K562 (cell line): ENCODE results near the gene URM1. TPM values are rescaled to one million over a fixed set of nuclear protein-coding genes. Genes with fewer than 3 reads are reported as not detected.

Experiments
- ATAC-seq: fragments of 200-7000 bp; cut with Tn5 transposase; 3 replicates; pipeline ENCODE4 v1.9.1; 2020; ENCODE audit warnings: moderate library complexity
- BruUV-seq: library from RNA; stranded (reverse); fragments of 400-500 nt; replicated peaks from 2 replicates; lab custom pipeline; 2021; lab: Mats Ljungman, UMichigan
- CTCF ChIA-PET: fragments of 300-600 bp; formaldehyde crosslinking; extraction: SDS; loops from one replicate; lab custom pipeline; 2021; ENCODE audit warnings: low intra/inter-chr PET ratio; lab: Yijun Ruan, JAX
- POLR2A ChIA-PET: fragments of 300-600, 350-650 bp; sonication (Branson Sonifier 250); formaldehyde crosslinking; extraction: SDS; loops from one replicate; lab custom pipeline; 2021; ENCODE audit warnings: antibody characterized with exemption, inconsistent platforms; lab: Yijun Ruan, JAX
- DNase-seq, 4 experiments: peaks; one replicate each; pipeline versions ENCODE4 v3.0.0 to v3.0.0-alpha.2; 2011 to 2018; ENCODE audit warnings: low spot score in 3 of 4, mixed read lengths in 3 of 4; ENCODE audit errors: extremely low read depth in 1 of 4
- FAIRE-seq: peaks from 2 replicates; lab custom pipeline; 2011; peaks lifted over from hg19 to GRCh38; lab: Jason Lieb, UNC
- H2AFZ ChIP-seq: 2 replicates; pipeline ENCODE4 v1.6.0; 2011; ENCODE audit warnings: low read depth, low read length, control low read depth, inconsistent platforms
- H3K27ac ChIP-seq: fragments of 200-600 bp; 3 replicates; pipeline ENCODE4 v1.8.0; 2011; ENCODE audit warnings: low read depth, mild to moderate bottlenecking, control low read depth, inconsistent platforms, low read length, moderate library complexity, mixed read lengths; ENCODE audit errors: extremely low read depth
- H3K27me3 ChIP-seq, 2 experiments: fragments of 300-600 bp in 1 of 2; 2 replicates in 1 of 2; 3 replicates in 1 of 2; pipeline versions ENCODE4 v1.6.0 to v1.8.0; 2011; ENCODE audit warnings: inconsistent platforms in 2 of 2, low read length in 2 of 2, mild to moderate bottlenecking in 1 of 2, mixed read lengths in 1 of 2, moderate library complexity in 1 of 2; ENCODE audit not compliant: control insufficient read depth in 2 of 2, insufficient read depth in 2 of 2
- H3K36me3 ChIP-seq: fragments of 300-600 bp; 3 replicates; pipeline ENCODE4 v1.8.0; 2011; ENCODE audit warnings: mild to moderate bottlenecking, low read length, inconsistent platforms; ENCODE audit not compliant: control insufficient read depth, insufficient read depth
- H3K4me1 ChIP-seq, 2 experiments: fragments of 200-600 bp in 1 of 2; replicated peaks in 1 of 2; 2 replicates in 1 of 2; 3 replicates in 1 of 2; pipeline versions ENCODE4 v1.5.1 to v1.8.0; 2011; ENCODE audit warnings: inconsistent platforms in 2 of 2, low read length in 2 of 2, mild to moderate bottlenecking in 1 of 2, mixed read lengths in 1 of 2, moderate library complexity in 1 of 2; ENCODE audit not compliant: control insufficient read depth in 2 of 2, insufficient read depth in 2 of 2
- H3K4me2 ChIP-seq: 2 replicates; pipeline ENCODE4 v1.6.1; 2011; ENCODE audit warnings: low read length, control low read depth, inconsistent platforms, mixed read lengths; ENCODE audit not compliant: insufficient read depth
- H3K4me3 ChIP-seq: fragments of 200-600 bp; sonication (generic), shearing (Covaris generic); 2 replicates; pipeline ENCODE4 v1.5.1; 2016; ENCODE audit warnings: control low read depth, inconsistent platforms
- H3K79me2 ChIP-seq: fragments of 200-600 bp; 3 replicates; pipeline ENCODE4 v1.8.0; 2011; ENCODE audit warnings: low read length, inconsistent platforms; ENCODE audit not compliant: control insufficient read depth, insufficient read depth
- H3K9ac ChIP-seq, 2 experiments: 2 replicates each; pipeline versions ENCODE4 v1.6.0 to v1.6.1; 2011; ENCODE audit warnings: low read depth in 2 of 2, low read length in 2 of 2, control low read depth in 1 of 2, inconsistent platforms in 1 of 2, mild to moderate bottlenecking in 1 of 2, mixed read lengths in 1 of 2; ENCODE audit not compliant: insufficient read depth in 1 of 2
- H3K9me1 ChIP-seq: one replicate; pipeline ENCODE4 v1.6.0; 2011; ENCODE audit warnings: inconsistent platforms, mild to moderate bottlenecking, low read length, moderate library complexity; ENCODE audit not compliant: control insufficient read depth, insufficient read depth
- H3K9me3 ChIP-seq: replicated peaks from 2 replicates; pipeline ENCODE4 v1.5.1; 2011; ENCODE audit warnings: low read depth, low read length, inconsistent platforms; ENCODE audit not compliant: control insufficient read depth, insufficient read depth
- H4K20me1 ChIP-seq: replicated peaks from 2 replicates; pipeline ENCODE4 v1.6.1; 2011; ENCODE audit warnings: low read length, inconsistent platforms, mixed read lengths; ENCODE audit not compliant: control insufficient read depth, insufficient read depth
- GABPA ChIP-seq: fragments of 200-800 bp; sonication (Bioruptor generic); conservative IDR thresholded peaks from 2 replicates; pipeline ENCODE4 v1.6.1; 2016; ENCODE audit warnings: low read depth, missing genetic modification characterization, missing compliant biosample characterization
- MAX ChIP-seq: sonication (generic); formaldehyde crosslinking; IDR thresholded peaks from 2 replicates; pipeline ENCODE4 v1.9.0; 2022; ENCODE audit warnings: mild to moderate bottlenecking, missing genetic modification reagents
- MBD1 ChIP-seq: fragments of 250-450 bp; sonication (Bioruptor Pico); IDR thresholded peaks from 2 replicates; pipeline ENCODE4 v1.8.0; 2022; ENCODE audit warnings: inconsistent platforms
- ZBTB33 ChIP-seq: sonication (generic); formaldehyde crosslinking; IDR thresholded peaks from 2 replicates; pipeline ENCODE4 v1.8.1; 2023; ENCODE audit warnings: mild to moderate bottlenecking, missing genetic modification reagents
- WGBS: fragments of 100-300 bp; shearing (Covaris generic); methylation state at CpG from one replicate; pipeline ENCODE4 v1.1.6; 2016; ENCODE audit warnings: low coverage, mixed read lengths; ENCODE audit not compliant: insufficient coverage; ENCODE audit errors: missing lambda C conversion rate; 5-methylcytosine and 5-hydroxymethylcytosine counted together
- in situ Hi-C: fragments of 300-500 bp; cut with MboI; formaldehyde crosslinking; loops from 4 replicates; pipeline ENCODE4 v1.15.0; 2018; ENCODE audit warnings: inconsistent platforms, mixed read lengths
- intact Hi-C: fragments of 100-400 bp; cut with micrococcal nuclease; formaldehyde crosslinking; loops from 2 replicates; pipeline ENCODE4 v1.14.2; 2022
- polyA plus RNA-seq, 8 experiments: library from polyadenylated mRNA; depleted of rRNA in 4 of 8; stranded (reverse) in 5 of 8; unstranded in 3 of 8; fragments of >200 nt; fragmentation: Nextera tagmentation in 2 of 8; fragmentation: Illumina TruSeq in 1 of 8; extraction: Ambion mirVana in 2 of 8; extraction: Trizol in 1 of 8; gene quantifications; 2 replicates each; pipeline versions ENCODE4 v1.2.1 to v1.2.3, GENCODE V29; 2011 to 2014; ENCODE audit warnings: inconsistent platforms in 1 of 8, missing spikeins in 1 of 8
- total RNA-seq, 7 experiments: library from RNA; depleted of rRNA in 6 of 7; stranded (reverse); fragments of >200 nt in 6 of 7; fragmentation: Illumina TruSeq in 2 of 7; extraction: Trizol in 2 of 7; gene quantifications; 2 replicates each; pipeline versions ENCODE4 v1.2.1 to v1.2.3, GENCODE V29; 2011 to 2021; ENCODE audit warnings: low replicate concordance in 1 of 7
- TF ChIP-seq, protein P1 (sequence below): fragments of 250-450 bp; sonication (Bioruptor Pico); IDR thresholded peaks from 2 replicates; pipeline ENCODE4 v1.9.0; 2021; ENCODE audit warnings: mild to moderate bottlenecking, inconsistent platforms
- TF ChIP-seq, protein P2 (sequence below): fragments of 200-800 bp; sonication (Bioruptor generic); IDR thresholded peaks from 2 replicates; pipeline ENCODE4 v1.6.1; 2017; ENCODE audit warnings: missing genetic modification characterization, missing compliant biosample characterization
- TF ChIP-seq, protein P3 (sequence below): sonication (generic); formaldehyde crosslinking; IDR thresholded peaks from 2 replicates; pipeline ENCODE4 v1.9.0; 2022; ENCODE audit warnings: mild to moderate bottlenecking, missing genetic modification reagents

URM1 gene
- total and polyA plus RNA-seq, 9 of the 15 experiments (the other 6 are each of a cell fraction or from before 2014, with no cell fraction given) = 10.1 to 88.9 (median 53.3) TPM

DNA sequence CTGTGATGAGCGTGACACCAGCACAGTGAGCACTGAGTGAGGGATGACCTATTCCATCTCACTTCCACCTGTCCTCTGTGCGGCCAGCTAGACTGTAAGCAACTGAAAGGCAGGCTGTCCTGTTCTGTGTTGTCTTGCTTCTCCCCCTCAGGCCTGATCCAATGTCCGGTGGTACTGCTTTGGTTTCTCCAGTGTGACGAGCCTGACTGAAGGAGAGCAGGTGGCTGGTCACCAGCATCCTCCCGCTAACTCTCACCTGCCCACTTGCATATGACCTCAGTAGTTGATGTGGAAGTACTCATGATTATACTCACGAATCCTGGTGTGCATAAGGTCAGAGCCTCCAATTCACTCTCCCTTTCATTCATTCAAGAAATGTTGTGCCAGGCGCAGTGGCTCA, 33.2 kb upstream of the URM1 start:
- FAIRE-seq (no peak), ATAC-seq (no peak), DNase-seq (peak in 1 of 4 experiments; percentile 21)
- in situ Hi-C loops = no loop called here
- no peak overlapping the region for H3K9ac ChIP-seq
- WGBS = 85% methylated on average over 7 of the region's 7 CpGs
- no peaks in the 10 kb centered on the region for H3K9me3 ChIP-seq
- ChIA-PET CTCF (no interaction called here), POLR2A (interaction anchor here (1.3 to 6.4 kb wide), 3 partner anchors 14 to 131 kb away, joined by 3 to 51 read pairs (median 19); partner anchors contain the start of gene COQ4)
- H4K20me1 ChIP-seq = no peaks in the 10 kb centered on the region
- peaks cover 46% of the 10 kb centered on the region for H3K36me3 ChIP-seq
- BruUV-seq = no TSS peak
- no peak overlapping the region for H3K27ac ChIP-seq
- H3K4me3 ChIP-seq = no peak overlapping the region
- no peaks in the 10 kb centered on the region for H3K27me3 ChIP-seq
- intact Hi-C loops = no loop called here
- H3K79me2 ChIP-seq = peaks cover 17% of the 10 kb centered on the region
- peaks cover 10 to 23% of the 10 kb centered on the region in 2 experiments; a peak in 4 of 5 replicates for H3K4me1 ChIP-seq
- H2AFZ ChIP-seq = no peak overlapping the region
- no peak overlapping the region for H3K4me2 ChIP-seq
- no peaks in the 10 kb centered on the region for H3K9me1 ChIP-seq
- TF ChIP-seq ZBTB33 (CRISPR knock-in tag) = peak; percentile 87
- TF ChIP-seq MAX (CRISPR knock-in tag) = peak; percentile 53; the same call in 1 of the 2 replicates
- TF ChIP-seq GABPA = no peak
- TF ChIP-seq, protein P1, sequence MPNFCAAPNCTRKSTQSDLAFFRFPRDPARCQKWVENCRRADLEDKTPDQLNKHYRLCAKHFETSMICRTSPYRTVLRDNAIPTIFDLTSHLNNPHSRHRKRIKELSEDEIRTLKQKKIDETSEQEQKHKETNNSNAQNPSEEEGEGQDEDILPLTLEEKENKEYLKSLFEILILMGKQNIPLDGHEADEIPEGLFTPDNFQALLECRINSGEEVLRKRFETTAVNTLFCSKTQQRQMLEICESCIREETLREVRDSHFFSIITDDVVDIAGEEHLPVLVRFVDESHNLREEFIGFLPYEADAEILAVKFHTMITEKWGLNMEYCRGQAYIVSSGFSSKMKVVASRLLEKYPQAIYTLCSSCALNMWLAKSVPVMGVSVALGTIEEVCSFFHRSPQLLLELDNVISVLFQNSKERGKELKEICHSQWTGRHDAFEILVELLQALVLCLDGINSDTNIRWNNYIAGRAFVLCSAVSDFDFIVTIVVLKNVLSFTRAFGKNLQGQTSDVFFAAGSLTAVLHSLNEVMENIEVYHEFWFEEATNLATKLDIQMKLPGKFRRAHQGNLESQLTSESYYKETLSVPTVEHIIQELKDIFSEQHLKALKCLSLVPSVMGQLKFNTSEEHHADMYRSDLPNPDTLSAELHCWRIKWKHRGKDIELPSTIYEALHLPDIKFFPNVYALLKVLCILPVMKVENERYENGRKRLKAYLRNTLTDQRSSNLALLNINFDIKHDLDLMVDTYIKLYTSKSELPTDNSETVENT (CRISPR knock-in tag) = 0 out of 2 replicates have a peak, but pooled peaks have one; percentile 20
- TF ChIP-seq, protein P2, sequence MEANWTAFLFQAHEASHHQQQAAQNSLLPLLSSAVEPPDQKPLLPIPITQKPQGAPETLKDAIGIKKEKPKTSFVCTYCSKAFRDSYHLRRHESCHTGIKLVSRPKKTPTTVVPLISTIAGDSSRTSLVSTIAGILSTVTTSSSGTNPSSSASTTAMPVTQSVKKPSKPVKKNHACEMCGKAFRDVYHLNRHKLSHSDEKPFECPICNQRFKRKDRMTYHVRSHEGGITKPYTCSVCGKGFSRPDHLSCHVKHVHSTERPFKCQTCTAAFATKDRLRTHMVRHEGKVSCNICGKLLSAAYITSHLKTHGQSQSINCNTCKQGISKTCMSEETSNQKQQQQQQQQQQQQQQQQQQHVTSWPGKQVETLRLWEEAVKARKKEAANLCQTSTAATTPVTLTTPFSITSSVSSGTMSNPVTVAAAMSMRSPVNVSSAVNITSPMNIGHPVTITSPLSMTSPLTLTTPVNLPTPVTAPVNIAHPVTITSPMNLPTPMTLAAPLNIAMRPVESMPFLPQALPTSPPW (CRISPR knock-in tag) = no peak
- TF ChIP-seq MBD1 = no peak
- TF ChIP-seq, protein P3, sequence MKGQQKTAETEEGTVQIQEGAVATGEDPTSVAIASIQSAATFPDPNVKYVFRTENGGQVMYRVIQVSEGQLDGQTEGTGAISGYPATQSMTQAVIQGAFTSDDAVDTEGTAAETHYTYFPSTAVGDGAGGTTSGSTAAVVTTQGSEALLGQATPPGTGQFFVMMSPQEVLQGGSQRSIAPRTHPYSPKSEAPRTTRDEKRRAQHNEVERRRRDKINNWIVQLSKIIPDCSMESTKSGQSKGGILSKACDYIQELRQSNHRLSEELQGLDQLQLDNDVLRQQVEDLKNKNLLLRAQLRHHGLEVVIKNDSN (CRISPR knock-in tag) = peak; percentile 31; the same call in 1 of the 2 replicates
- TF ChIP-seq, all 486 proteins: peak for 4
